CD4-positive, alpha-beta T cell (primary cell): ENCODE results near the gene SOCS2. TPM values are rescaled to one million over a fixed set of nuclear protein-coding genes. Genes with fewer than 3 reads are reported as not detected.

Experiments
- ATAC-seq: fragments of 200-7000 bp; cut with Tn5 transposase; one replicate; pipeline ENCODE4 v1.10.0; 2022; ENCODE audit warnings: mild to moderate bottlenecking; ENCODE audit not compliant: poor library complexity
- CTCF ChIA-PET: fragments of 350-600 bp; sonication (Branson Sonifier 250); formaldehyde crosslinking; loops from one replicate; lab custom pipeline; 2021; ENCODE audit warnings: antibody characterized with exemption, inconsistent platforms; lab: Charles Lee
- POLR2A ChIA-PET: fragments of 350-600 bp; sonication (Branson Sonifier 250); formaldehyde crosslinking; loops from one replicate; lab custom pipeline; 2021; ENCODE audit warnings: antibody characterized with exemption, inconsistent platforms; lab: Charles Lee
- DNase-seq, 14 experiments: peaks; one replicate each; pipeline ENCODE4 v3.0.0-alpha.2; 2013 to 2020; ENCODE audit warnings: mixed read lengths in 2 of 14
- H3K27ac ChIP-seq, 2 donors: one replicate each; pipeline versions ENCODE4 v1.5.1 to v1.7.0; 2013; ENCODE audit warnings: low read length in 2 of 2, low read depth in 1 of 2, mild to moderate bottlenecking in 1 of 2
- H3K27me3 ChIP-seq, 2 experiments: 1 replicate in 1 of 2; 2 replicates in 1 of 2; pipeline versions ENCODE4 v1.6.1 to v1.7.0; 2013; ENCODE audit warnings: low read length in 2 of 2, control low read depth in 1 of 2, mild to moderate bottlenecking in 1 of 2, moderate library complexity in 1 of 2; ENCODE audit not compliant: insufficient read depth in 2 of 2, control insufficient read depth in 1 of 2
- H3K36me3 ChIP-seq: one replicate; pipeline ENCODE4 v1.6.1; 2013; ENCODE audit warnings: low read length, control low read depth; ENCODE audit not compliant: insufficient read depth
- H3K4me1 ChIP-seq: one replicate; pipeline ENCODE4 v1.6.1; 2013; ENCODE audit warnings: low read length, control low read depth; ENCODE audit not compliant: insufficient read depth
- H3K4me3 ChIP-seq: one replicate; pipeline ENCODE4 v1.5.1; 2013; ENCODE audit warnings: mild to moderate bottlenecking, low read length, moderate library complexity
- H3K9me3 ChIP-seq, 2 experiments: 1 replicate in 1 of 2; 2 replicates in 1 of 2; pipeline versions ENCODE4 v1.6.1 to v1.7.0; 2013; ENCODE audit warnings: low read length in 2 of 2, mild to moderate bottlenecking in 2 of 2, control low read depth in 1 of 2, moderate library complexity in 1 of 2; ENCODE audit not compliant: control insufficient read depth in 1 of 2, insufficient read depth in 1 of 2
- H3K27ac Mint-ChIP-seq: one replicate; pipeline ENCODE4 v1.8.0; 2020; ENCODE audit warnings: mixed read lengths
- H3K27me3 Mint-ChIP-seq: one replicate; pipeline ENCODE4 v1.8.0; 2021; ENCODE audit warnings: mixed read lengths
- H3K36me3 Mint-ChIP-seq: one replicate; pipeline ENCODE4 v1.8.0; 2021; ENCODE audit warnings: low read depth, mixed read lengths
- H3K4me1 Mint-ChIP-seq: one replicate; pipeline ENCODE4 v1.8.0; 2021; ENCODE audit warnings: low read depth, mixed read lengths
- H3K4me3 Mint-ChIP-seq: one replicate; pipeline ENCODE4 v1.8.0; 2020; ENCODE audit warnings: mild to moderate bottlenecking, mixed read lengths
- H3K9me3 Mint-ChIP-seq: one replicate; pipeline ENCODE4 v1.8.0; 2020; ENCODE audit warnings: mixed read lengths
- CTCF ChIP-seq: fragments of 200-600 bp; IDR thresholded peaks from one replicate; pipeline ENCODE4 v1.8.0; 2022; ENCODE audit warnings: antibody characterized with exemption, mild to moderate bottlenecking
- intact Hi-C, 2 experiments: fragments of 100-400 bp; cut with DNase I in 1 of 2; cut with micrococcal nuclease in 1 of 2; formaldehyde crosslinking; loops; one replicate each; pipeline versions ENCODE4 v1.15.1 to v1.9.0; 2023 to 2025; cut with DNase I, micrococcal nuclease
- total RNA-seq, 174 experiments: library from RNA in 2 of 174; stranded (reverse) in 2 of 174; gene quantifications; one replicate each; pipeline ENCODE4 v1.2.3 and lab custom pipeline; 2021 to 2026

SOCS2 gene
- total RNA-seq, 2 experiments from 2014 or later: 4.1 to 4.2 TPM

- Histone ChIP-seq H3K36me3 (no peaks in the 10 kb centered on the region), H3K9me3 (no peaks in the 10 kb centered on the region), H3K4me1 (peaks cover 7% of the 10 kb centered on the region), H3K4me3 (no peak overlapping the region), H3K27me3 (peaks cover 16 to 40% of the 10 kb centered on the region in 2 experiments), H3K27ac (no peak overlapping the region)
- ATAC-seq (no peak), DNase-seq (no peak)
- Mint-ChIP-seq H3K27ac (no peak overlapping the region), H3K27me3 (peaks cover 63% of the 10 kb centered on the region), H3K36me3 (no peaks in the 10 kb centered on the region), H3K9me3 (no peaks in the 10 kb centered on the region), H3K4me1 (peaks cover 14% of the 10 kb centered on the region), H3K4me3 (no peak overlapping the region)
- POLR2A ChIA-PET: no interaction called here
- CTCF ChIA-PET: interaction anchor here (1.0 to 1.1 kb wide), 2 partner anchors 12 to 60 kb away, joined by 3 read pairs; no protein-coding TSS in a partner anchor
- TF ChIP-seq CTCF: no peak
- intact Hi-C loops: no loop called here
Measured at GRCh38 chr12:93595351-93595750, 22.9 kb downstream of the SOCS2 start.

GRCh38 chr12:93597608-93598007, 25.1 kb downstream of the SOCS2 start:
- POLR2A ChIA-PET: no interaction called here
- H3K27me3 ChIP-seq: peaks cover 11 to 30% of the 10 kb centered on the region in 2 experiments
- no peaks in the 10 kb centered on the region for H3K4me1 ChIP-seq
- H3K36me3 Mint-ChIP-seq: no peaks in the 10 kb centered on the region
- peaks cover 43% of the 10 kb centered on the region for H3K27me3 Mint-ChIP-seq
- H3K4me1 Mint-ChIP-seq: no peaks in the 10 kb centered on the region
- no peak for ATAC-seq
- H3K9me3 Mint-ChIP-seq: no peaks in the 10 kb centered on the region
- H3K36me3 ChIP-seq: no peaks in the 10 kb centered on the region
- H3K27ac ChIP-seq: no peak overlapping the region
- TF ChIP-seq CTCF: no peak
- no peak overlapping the region for H3K4me3 Mint-ChIP-seq
- CTCF ChIA-PET: interaction anchor here (0.6 kb wide), 1 partner anchor 91 kb away, joined by 4 read pairs; no protein-coding TSS in a partner anchor
- intact Hi-C loops: no loop called here
- H3K4me3 ChIP-seq: no peak overlapping the region
- no peaks in the 10 kb centered on the region for H3K9me3 ChIP-seq
- DNase-seq: no peak
- no peak overlapping the region for H3K27ac Mint-ChIP-seq

DNA sequence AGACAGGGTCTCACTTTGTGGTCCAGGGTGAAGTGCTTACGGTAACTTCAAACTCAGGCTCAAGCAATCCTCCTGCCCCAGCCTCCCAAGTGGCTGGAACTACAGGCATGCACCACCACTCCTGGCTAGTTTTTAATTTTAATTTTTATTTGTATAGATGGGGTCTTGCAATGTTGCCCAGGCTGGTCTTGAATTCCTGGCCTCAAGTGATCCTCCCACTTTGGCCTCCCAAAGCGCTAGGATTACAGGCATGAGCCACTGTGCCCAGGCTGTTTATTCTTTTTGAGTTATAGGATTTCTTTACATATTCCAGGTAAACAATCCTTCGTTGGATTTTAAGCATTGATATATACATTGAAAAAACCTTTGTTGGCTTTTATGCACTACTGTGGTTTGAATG, 26.7 kb downstream of the SOCS2 start:
- TF ChIP-seq CTCF: no peak
- Histone ChIP-seq H3K27ac (no peak overlapping the region), H3K4me3 (no peak overlapping the region), H3K9me3 (no peaks in the 10 kb centered on the region), H3K27me3 (peaks cover 0 to 22% of the 10 kb centered on the region in 2 experiments), H3K36me3 (no peaks in the 10 kb centered on the region), H3K4me1 (no peaks in the 10 kb centered on the region)
- DNase-seq: no peak
- Mint-ChIP-seq H3K4me1 (no peaks in the 10 kb centered on the region), H3K4me3 (no peak overlapping the region), H3K27me3 (peaks cover 36% of the 10 kb centered on the region), H3K9me3 (no peaks in the 10 kb centered on the region), H3K27ac (no peak overlapping the region), H3K36me3 (no peaks in the 10 kb centered on the region)
- no peak for ATAC-seq
- intact Hi-C loops: no loop called here
- ChIA-PET CTCF (no interaction called here), POLR2A (no interaction called here)
